Measurements from ENCODE around the gene SEC16B. TPM values are rescaled to one million over a fixed set of nuclear protein-coding genes. Genes with fewer than 3 reads are reported as not detected.
A peak's percentile ranks its signal among the peaks of the same experiment; 100 is the strongest.

The SEC16B gene
- total and polyA plus RNA-seq, 2 of the 8 experiments (the other 6 are each of a cell fraction or from before 2014, with no cell fraction given): 0.56 to 0.94 TPM

DNA sequence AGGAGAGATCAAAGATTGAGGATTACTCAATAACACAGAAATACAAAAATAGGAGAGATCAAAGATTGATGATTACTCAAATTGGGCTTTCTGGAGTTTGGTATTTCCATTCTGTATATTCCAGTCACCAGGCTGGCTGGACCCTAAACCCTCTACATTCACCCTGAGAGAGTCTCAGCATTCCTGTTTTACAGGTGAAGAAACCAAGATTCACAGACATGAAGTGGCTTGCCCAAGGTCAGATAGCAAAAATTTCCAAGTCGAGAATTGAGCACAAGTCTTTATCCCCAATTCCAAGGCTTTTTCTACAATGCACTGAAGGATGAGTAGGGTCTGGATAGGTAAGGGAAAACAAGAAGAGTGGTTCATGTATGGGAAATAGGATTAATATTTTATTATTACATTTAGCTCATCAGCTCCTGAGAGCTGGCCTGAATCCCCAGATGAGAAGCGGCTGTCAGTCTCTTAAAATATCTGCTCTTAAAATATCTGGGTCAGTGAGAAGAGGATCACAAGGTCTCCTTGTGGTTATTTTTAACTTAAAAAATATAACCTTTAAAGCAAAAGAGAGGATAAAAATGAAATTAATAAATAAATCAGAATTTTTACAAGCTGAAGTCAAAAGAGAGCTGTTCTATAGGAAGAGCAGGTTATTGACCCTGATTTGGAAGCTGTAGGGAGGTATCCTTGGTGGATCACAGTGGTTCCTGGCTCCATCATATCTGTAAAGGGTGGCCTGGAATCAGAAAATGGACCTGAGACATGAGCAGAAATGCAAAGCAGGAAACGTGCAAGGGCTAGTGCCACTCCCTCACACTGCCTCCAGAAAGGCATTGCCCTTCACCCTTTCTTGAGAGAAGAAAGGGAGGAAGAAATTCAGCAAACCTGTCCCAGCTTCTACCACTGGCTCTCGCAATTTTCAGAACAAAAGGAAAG is 29.1 kb upstream of the SEC16B start:
- no peak overlapping the region for H2AK5ac ChIP-seq (ENCODE audit: low read depth, low read length)
- H4K8ac ChIP-seq (ENCODE audit: extremely low read depth, insufficient read depth, low read length): no peak overlapping the region
- H3K4me2 ChIP-seq (ENCODE audit: insufficient read depth in 1 of 2, low read depth in 2 of 2, low read length in 2 of 2): no peak overlapping the region
- POLR2A ChIA-PET (ENCODE audit: partially characterized antibody): no interaction called here
- no peaks in the 10 kb centered on the region for H3K79me1 ChIP-seq (ENCODE audit: low read depth, low read length)
- TF ChIP-seq CEBPB (IDR thresholded peaks at IDR 0.05; ENCODE audit: low read depth, low read length): no peak
- TF ChIP-seq TAF1 (IDR thresholded peaks at IDR 0.05; ENCODE audit: low read depth, low read length): no peak
- no peak overlapping the region for H2BK120ac ChIP-seq (replicated peaks; ENCODE audit: low read depth, low read length)
- CTCF ChIA-PET (ENCODE audit: partially characterized antibody): interaction anchor here (0.6 to 2.6 kb wide), 5 partner anchors 8 to 71 kb away, joined by 3 to 8 read pairs (median 4); no protein-coding TSS in a partner anchor
- no peak overlapping the region for H3K14ac ChIP-seq (ENCODE audit: insufficient read length)
- no peak overlapping the region for H3K4me3 ChIP-seq (ENCODE audit: extremely low read depth in 1 of 4, insufficient read depth in 2 of 4, low read depth in 3 of 4, low read length in 4 of 4)
- H3K4ac ChIP-seq (replicated peaks; ENCODE audit: insufficient read length, low read depth, low read length): no peak overlapping the region
- H3K9ac ChIP-seq (replicated peaks in 1 of 4; ENCODE audit: extremely low read depth in 1 of 4, low read depth in 3 of 4, low read length in 3 of 4): no peak overlapping the region
- H3K56ac ChIP-seq (replicated peaks; ENCODE audit: insufficient read length, low read depth, low read length): no peak overlapping the region
- H2BK12ac ChIP-seq (ENCODE audit: low read depth, low read length): no peak overlapping the region
- no peak overlapping the region for H3K23ac ChIP-seq (ENCODE audit: insufficient read length)
- no peak overlapping the region for H2BK5ac ChIP-seq (ENCODE audit: low read depth, low read length)
- H3K79me2 ChIP-seq (ENCODE audit: control insufficient read depth in 1 of 2, insufficient read depth in 2 of 2, low read length in 2 of 2): no peaks in the 10 kb centered on the region
- H3K27me3 ChIP-seq (replicated peaks in 1 of 4; ENCODE audit: control insufficient read depth in 3 of 4, extremely low read depth in 1 of 4, insufficient read depth in 3 of 4, low read length in 3 of 4): no peaks in the 10 kb centered on the region
- no peak overlapping the region for H3K18ac ChIP-seq (ENCODE audit: extremely low read depth, low read length)
- no peaks in the 10 kb centered on the region for H3K36me3 ChIP-seq (ENCODE audit: control insufficient read depth in 2 of 4, insufficient read depth in 4 of 4, low read length in 3 of 4)
- no peak overlapping the region for H4K91ac ChIP-seq (replicated peaks; ENCODE audit: insufficient read length, low read length)
- FAIRE-seq: no peak
- peak overlapping the region; percentile 46; the same call in 1 of the 2 replicates for H2AFZ ChIP-seq (ENCODE audit: low read length)
- no peak overlapping the region for H2BK15ac ChIP-seq (ENCODE audit: low read length)
- no peaks in the 10 kb centered on the region for H4K20me1 ChIP-seq (replicated peaks in 1 of 2; ENCODE audit: control insufficient read depth in 1 of 2, insufficient read depth in 2 of 2, low read length in 2 of 2)
- no peaks in the 10 kb centered on the region for H3K9me3 ChIP-seq (ENCODE audit: insufficient read depth in 2 of 2, low read depth in 1 of 2, low read length in 1 of 2)
- no peak overlapping the region for H4K5ac ChIP-seq (ENCODE audit: insufficient read length, low read depth, low read length)
- 77% methylated on average over 4 of the region's 4 CpGs; no CpG with 5 or more reads in 1 of the 2 experiments for WGBS, 2 experiments (ENCODE audit: extremely low coverage in 1 of 2, insufficient coverage in 1 of 2, insufficient read length in 1 of 2, insufficient replicate concordance in 2 of 2, low coverage in 1 of 2, low lambda C conversion rate in 2 of 2, missing lambda C conversion rate in 1 of 2)
- H2BK20ac ChIP-seq (ENCODE audit: low read length): no peak overlapping the region
- H3K4me1 ChIP-seq (replicated peaks in 1 of 4; ENCODE audit: control insufficient read depth in 3 of 4, insufficient read depth in 4 of 4, low read length in 3 of 4): peaks cover 0 to 7% (median 1%) of the 10 kb centered on the region in 4 experiments; a peak in 3 of 7 replicates
- no peak overlapping the region for H3K27ac ChIP-seq (ENCODE audit: low read depth, low read length)
- DNase-seq (ENCODE audit: low read depth in 1 of 2, low spot score in 2 of 2): no peak
- no peaks in the 10 kb centered on the region; the same call in 1 of the 2 replicates for H3K23me2 ChIP-seq (ENCODE audit: low read depth, low read length)

Measured in H1 (cell line).